Astrocyte (in vitro differentiated cells and primary cell): ENCODE measurements around the gene ERCC3.
"Not testable (repeated sequence)": the region's sequence is repeated elsewhere in the genome, so short reads cannot be mapped to it uniquely, and the experiment has no call there.

Experiments
- EZH2 ChIP-seq: IDR thresholded peaks from 2 replicates; pipeline ENCODE4 v1.6.1; 2012; ENCODE audit warnings: mild to moderate bottlenecking, low read length, inconsistent platforms; ENCODE audit not compliant: insufficient read depth
- TF ChIP-seq, protein P1 (sequence below): IDR thresholded peaks from 2 replicates; pipeline ENCODE4 v1.5.1; 2011; ENCODE audit warnings: low read depth, mild to moderate bottlenecking, inconsistent platforms, low read length, moderate library complexity; ENCODE audit not compliant: insufficient read depth

DNA sequence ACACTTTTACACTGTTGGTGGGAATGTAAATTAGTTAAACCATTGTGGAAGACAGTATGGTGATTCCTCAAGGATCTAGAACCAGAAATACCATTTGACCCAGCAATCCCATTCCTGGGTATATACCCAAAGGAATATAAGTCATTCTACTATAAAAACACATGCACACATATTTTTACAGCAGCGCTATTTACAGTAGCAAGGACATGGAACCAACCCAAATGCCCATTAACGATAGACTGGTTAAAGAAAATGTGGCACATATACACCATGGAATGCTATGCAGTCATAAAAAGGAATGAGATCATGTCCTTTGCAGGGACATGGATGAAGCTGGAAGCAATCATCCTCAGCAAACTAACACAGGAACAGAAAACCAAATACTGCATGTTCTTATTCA is 79.7 kb downstream of the ERCC3 start:
- TF ChIP-seq, protein P1, sequence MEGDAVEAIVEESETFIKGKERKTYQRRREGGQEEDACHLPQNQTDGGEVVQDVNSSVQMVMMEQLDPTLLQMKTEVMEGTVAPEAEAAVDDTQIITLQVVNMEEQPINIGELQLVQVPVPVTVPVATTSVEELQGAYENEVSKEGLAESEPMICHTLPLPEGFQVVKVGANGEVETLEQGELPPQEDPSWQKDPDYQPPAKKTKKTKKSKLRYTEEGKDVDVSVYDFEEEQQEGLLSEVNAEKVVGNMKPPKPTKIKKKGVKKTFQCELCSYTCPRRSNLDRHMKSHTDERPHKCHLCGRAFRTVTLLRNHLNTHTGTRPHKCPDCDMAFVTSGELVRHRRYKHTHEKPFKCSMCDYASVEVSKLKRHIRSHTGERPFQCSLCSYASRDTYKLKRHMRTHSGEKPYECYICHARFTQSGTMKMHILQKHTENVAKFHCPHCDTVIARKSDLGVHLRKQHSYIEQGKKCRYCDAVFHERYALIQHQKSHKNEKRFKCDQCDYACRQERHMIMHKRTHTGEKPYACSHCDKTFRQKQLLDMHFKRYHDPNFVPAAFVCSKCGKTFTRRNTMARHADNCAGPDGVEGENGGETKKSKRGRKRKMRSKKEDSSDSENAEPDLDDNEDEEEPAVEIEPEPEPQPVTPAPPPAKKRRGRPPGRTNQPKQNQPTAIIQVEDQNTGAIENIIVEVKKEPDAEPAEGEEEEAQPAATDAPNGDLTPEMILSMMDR = not testable (repeated sequence)
- not testable (repeated sequence) for TF ChIP-seq EZH2
